ENCODE results near the gene NEDD4.

DNA sequence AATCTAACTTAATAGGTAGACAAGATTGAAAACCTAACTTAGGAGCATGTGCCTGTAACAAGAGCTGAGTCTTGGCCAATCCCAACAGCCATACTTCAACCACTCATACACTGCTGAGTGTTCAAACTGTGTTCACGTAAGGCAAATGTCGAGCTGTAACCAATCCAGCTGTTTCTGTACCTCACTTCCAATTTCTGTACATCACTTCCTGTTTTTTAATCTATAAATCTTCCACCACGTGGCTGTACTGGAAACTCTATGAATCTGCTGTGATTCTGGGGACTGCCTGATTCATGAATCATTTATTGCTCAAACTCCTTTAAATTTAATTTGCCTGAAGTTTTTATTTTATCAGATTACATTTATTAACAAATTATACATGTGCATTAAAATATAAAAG, 44.6 kb upstream of the NEDD4 start:
- TF ChIP-seq REST (IDR thresholded peaks at IDR 0.05; ENCODE audit: insufficient read depth in 1 of 2, low read depth in 2 of 2, low read length in 2 of 2), result no peak
- no peak for TF ChIP-seq FOXP2 (optimal IDR thresholded peaks at IDR 0.05; ENCODE audit: borderline replicate concordance, extremely low read depth, extremely low read length, insufficient read depth)
- no peak for TF ChIP-seq SIN3A (IDR thresholded peaks at IDR 0.05; ENCODE audit: borderline replicate concordance, insufficient read depth, low read length)
- no peak for TF ChIP-seq POLR2AphosphoS5 (IDR thresholded peaks at IDR 0.05; ENCODE audit: low read depth, low read length)
- no peak for TF ChIP-seq TAF1 (IDR thresholded peaks at IDR 0.05; ENCODE audit: borderline replicate concordance, insufficient read depth, low read length)

All from PFSK-1 (cell line).